Measurements from ENCODE around the gene TRAPPC10. TPM values are rescaled to one million over a fixed set of nuclear protein-coding genes. Genes with fewer than 3 reads are reported as not detected.

Gene TRAPPC10, protein sequence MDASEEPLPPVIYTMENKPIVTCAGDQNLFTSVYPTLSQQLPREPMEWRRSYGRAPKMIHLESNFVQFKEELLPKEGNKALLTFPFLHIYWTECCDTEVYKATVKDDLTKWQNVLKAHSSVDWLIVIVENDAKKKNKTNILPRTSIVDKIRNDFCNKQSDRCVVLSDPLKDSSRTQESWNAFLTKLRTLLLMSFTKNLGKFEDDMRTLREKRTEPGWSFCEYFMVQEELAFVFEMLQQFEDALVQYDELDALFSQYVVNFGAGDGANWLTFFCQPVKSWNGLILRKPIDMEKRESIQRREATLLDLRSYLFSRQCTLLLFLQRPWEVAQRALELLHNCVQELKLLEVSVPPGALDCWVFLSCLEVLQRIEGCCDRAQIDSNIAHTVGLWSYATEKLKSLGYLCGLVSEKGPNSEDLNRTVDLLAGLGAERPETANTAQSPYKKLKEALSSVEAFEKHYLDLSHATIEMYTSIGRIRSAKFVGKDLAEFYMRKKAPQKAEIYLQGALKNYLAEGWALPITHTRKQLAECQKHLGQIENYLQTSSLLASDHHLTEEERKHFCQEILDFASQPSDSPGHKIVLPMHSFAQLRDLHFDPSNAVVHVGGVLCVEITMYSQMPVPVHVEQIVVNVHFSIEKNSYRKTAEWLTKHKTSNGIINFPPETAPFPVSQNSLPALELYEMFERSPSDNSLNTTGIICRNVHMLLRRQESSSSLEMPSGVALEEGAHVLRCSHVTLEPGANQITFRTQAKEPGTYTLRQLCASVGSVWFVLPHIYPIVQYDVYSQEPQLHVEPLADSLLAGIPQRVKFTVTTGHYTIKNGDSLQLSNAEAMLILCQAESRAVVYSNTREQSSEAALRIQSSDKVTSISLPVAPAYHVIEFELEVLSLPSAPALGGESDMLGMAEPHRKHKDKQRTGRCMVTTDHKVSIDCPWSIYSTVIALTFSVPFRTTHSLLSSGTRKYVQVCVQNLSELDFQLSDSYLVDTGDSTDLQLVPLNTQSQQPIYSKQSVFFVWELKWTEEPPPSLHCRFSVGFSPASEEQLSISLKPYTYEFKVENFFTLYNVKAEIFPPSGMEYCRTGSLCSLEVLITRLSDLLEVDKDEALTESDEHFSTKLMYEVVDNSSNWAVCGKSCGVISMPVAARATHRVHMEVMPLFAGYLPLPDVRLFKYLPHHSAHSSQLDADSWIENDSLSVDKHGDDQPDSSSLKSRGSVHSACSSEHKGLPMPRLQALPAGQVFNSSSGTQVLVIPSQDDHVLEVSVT
- total RNA-seq (2014; rRNA removed), result 21.0 and 21.4 TPM in 2 replicates
- 14.2 TPM for polyA plus RNA-seq (2012)

DNA sequence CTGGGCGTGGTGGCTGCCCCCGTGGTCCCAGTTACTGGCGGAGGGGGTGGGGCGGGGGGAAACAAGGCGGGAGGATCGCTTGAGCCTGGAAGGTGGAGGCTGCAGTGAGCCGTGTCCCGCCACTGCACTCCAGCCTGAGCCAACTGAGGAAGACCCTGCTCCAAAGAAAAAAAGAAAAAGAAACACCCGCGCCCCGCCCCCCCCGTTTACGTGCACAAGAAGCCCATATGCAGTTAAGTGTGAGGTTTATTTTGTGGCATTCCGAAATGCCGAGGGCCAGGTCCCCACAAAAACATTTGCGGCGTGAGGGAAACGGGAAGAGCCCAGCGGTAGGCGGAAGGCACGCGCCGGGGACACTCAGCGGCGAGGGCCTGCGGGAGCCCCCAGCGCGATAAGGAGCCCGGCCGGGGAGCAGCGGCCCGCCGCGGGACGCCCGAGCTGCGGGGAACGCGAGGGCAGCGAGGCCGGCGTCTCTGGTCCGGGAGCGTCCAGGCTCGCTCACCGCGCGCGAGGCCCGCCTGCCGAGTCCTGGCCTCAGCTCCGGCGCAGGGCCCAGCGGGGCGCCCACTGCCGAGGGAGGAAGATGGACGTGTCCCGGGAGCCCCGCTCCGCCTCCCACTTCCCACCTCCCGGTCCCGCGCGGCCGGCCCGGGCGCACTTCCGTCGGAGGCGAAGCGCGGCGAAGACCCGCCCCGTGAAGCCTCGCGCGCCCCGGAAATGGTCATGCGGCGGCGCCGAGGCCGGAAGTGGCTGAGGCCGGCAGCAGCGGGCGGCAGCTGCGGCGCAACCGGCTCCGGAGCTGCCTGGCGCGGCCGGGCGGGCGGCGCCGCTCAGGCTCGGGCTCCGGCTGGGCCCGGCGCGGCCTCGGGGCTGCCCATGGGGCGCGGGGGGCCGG lies at the start of gene TRAPPC10:
Gene TRAPPC10 (plus strand): TSS at position 731 of the 895 bp plus-strand sequence. CDS start 185 bp downstream, outside the sequence.
- peak; percentile 80 for DNase-seq (ENCODE audit: low read depth)

DNA sequence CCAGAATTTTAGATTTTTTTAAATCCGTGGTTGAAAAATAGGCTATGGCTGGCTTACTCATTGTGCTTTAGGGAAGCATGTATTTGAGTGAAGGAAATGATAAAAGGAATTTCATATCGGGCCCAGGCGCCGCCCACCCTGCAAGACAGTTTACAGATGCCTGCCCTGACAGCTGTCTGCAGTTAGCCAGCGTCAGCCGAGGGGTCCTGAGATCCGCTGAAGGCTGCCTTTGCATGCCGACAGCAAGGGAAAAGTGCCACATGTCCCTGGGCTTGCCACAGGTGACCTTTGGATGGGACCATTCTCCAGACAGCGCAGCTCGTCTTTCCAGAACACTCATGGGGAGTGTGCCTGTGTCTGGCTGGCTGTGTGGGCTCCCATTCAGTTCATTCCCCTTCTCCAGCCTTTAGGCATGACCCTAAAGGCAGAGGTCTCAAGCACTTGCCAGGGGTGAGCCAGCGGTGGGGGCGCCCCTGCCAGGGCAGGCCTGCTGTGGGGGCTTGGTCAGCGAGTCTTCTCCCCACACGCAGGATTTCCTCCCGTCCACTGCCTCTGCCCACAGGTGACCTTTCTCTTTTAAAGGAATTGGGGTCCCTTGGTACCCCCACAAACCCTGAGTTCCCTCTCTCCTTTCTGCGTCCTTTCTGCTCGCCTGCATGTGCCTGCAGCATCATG lies 46.1 kb upstream of the TRAPPC10 start:
- no peak for DNase-seq (ENCODE audit: low read depth)

DNA sequence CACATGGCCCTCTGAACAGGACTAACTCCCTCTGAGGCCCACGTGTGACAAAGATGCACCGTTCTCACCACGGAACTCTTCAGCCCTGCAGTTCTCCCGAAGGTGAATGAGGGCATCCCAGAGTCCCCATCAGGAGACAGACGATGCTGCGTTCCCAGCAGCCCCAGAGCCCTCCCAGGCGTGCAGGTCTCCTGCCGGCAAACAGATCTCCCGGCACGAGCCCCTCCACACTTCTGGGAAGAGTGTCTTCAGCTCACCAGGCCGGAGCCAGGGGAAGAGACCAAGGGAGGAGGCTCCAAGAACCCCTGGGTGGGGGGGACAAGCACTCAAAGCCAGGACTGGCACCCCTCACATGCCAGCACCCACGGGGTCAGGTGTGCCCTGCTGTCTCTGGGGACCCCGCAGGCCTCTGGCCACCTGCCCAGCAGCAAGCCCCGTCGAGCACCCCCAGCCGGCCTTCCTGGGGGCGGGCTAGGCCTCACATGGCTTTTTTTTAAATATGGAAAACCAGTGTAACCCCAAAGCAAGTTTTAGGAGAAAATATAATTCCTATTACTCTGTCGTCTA lies 45.1 kb upstream of the TRAPPC10 start:
- DNase-seq (ENCODE audit: low read depth), result no peak

DNA sequence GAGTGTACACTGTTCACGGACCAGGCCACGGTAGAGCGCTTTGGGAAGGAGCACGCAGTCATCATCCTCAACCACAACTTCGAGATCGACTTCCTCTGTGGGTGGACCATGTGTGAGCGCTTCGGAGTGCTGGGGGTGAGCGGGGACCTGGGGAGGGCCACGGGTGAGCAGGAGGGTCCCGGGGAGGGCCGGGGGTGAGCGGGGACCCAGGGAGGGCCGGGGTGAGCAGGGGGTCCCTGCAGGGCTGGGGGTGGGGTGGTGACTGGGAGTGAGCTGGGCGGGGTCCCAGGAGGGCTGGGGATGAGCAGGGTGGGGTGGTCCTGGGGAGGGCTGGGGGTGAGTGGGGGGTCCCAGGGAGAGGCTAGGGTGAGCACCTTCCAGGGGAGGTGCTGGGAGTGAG lies 44.1 kb upstream of the TRAPPC10 start:
- no peak for DNase-seq (ENCODE audit: low read depth)

DNA sequence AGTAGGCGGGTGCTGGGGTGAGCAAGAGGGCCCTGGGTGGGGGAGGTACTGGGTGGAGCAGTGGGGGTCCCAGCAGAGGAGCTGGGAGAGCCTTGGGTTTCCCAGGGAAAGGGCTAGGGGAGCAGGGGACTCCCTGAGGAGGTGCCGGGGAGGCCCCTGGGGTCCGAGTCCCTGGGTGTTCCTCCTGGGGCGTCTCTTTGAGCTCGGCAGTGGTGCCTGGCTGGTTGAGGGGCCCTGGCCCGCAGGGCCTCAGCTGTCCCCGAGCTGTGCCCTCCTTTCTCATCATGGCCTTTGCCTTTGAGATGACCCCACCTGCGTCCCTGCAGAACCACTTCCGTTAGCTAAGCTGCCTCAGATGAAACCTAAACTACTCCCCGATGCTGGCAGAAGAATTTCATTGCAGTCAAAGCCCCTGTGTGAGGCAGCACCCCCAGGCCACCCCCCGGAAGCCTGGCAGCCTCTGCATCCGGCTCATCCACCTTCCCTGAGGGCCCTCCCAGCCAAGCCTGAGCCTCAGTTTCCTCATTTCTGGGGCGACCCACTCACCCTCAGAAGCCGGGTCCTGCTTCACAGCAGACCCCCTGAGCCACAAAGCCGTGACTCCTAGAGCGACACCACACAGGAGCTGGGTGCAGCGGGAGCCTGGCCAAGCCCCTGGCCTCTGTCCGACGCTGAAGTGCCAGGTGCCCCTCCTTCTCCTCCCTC lies 43.5 kb upstream of the TRAPPC10 start:
- DNase-seq (ENCODE audit: low read depth), result no peak

DNA sequence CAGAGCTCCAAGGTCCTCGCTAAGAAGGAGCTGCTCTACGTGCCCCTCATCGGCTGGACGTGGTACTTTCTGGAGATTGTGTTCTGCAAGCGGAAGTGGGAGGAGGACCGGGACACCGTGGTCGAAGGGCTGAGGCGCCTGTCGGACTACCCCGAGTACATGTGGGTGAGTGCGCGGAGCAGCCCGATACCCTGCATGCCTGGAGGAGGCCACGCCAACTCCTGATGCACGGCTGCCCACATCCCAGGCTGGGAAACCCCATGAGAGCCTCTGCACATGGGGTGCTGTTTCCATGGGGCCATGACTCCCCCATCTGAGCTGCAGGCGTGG lies 43.0 kb upstream of the TRAPPC10 start:
- DNase-seq (ENCODE audit: low read depth), result no peak

DNA sequence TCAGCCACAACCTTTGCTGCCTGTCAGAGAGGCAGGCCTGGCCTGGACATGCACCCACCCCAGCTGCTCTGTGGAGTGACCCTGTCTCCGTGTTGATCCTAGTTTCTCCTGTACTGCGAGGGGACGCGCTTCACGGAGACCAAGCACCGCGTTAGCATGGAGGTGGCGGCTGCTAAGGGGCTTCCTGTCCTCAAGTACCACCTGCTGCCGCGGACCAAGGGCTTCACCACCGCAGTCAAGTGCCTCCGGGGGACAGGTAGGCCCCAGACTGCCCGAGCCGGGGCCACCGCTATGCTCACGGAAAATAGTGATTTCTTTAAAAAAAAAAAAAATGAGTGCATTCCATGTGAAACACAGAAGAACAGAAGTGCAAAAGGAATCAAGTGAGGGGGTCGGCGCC lies 41.6 kb upstream of the TRAPPC10 start:
- no peak for DNase-seq (ENCODE audit: low read depth)

DNA sequence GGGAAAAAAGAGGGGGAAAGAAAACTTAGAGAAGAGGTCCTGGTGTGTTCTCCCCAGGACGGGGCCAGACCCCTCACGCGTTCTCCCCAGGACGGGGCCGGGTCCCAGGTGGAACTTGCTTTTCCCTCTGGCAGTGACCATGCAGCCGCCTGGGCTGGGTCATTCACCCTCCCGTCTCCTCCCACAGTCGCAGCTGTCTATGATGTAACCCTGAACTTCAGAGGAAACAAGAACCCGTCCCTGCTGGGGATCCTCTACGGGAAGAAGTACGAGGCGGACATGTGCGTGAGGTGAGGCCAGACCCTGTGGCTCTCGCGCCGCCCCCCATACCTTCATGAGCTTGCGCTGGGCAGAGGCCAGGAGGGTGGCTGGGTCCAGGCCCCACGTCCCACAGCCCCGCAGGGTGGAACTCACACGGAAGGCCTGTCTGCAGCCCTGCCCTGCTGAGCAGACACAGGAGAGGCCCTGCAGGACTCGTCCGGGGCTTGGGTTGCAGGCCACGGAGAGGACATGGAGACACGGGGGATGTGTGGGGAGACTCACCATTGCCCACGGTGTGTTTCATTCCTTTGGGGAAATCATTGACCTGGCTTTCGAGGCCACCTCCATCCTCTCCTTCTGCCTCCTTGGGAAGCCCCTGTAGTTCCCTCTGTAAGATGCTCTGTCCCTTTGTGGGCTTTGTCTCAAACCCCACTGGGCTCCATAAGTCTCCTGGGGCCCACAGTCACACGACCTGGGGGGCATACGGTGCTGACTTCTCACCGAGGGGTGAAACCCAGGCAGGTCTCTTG lies 40.7 kb upstream of the TRAPPC10 start:
- no peak for DNase-seq (ENCODE audit: low read depth)

DNA sequence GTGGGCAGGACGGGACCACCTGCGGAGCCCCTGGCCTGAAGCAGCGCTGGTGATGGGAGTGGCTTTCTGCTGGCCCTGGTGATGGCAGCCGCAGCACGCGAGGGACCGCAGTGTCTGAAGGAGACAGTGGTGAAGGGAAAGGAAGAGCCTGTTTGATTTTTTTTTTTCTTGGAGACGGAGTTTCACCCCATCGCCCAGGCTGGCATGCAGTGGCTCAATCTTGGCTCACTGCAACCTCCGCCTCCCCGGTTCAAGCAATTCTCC lies 40.2 kb upstream of the TRAPPC10 start:
- DNase-seq (ENCODE audit: low read depth), result no peak

DNA sequence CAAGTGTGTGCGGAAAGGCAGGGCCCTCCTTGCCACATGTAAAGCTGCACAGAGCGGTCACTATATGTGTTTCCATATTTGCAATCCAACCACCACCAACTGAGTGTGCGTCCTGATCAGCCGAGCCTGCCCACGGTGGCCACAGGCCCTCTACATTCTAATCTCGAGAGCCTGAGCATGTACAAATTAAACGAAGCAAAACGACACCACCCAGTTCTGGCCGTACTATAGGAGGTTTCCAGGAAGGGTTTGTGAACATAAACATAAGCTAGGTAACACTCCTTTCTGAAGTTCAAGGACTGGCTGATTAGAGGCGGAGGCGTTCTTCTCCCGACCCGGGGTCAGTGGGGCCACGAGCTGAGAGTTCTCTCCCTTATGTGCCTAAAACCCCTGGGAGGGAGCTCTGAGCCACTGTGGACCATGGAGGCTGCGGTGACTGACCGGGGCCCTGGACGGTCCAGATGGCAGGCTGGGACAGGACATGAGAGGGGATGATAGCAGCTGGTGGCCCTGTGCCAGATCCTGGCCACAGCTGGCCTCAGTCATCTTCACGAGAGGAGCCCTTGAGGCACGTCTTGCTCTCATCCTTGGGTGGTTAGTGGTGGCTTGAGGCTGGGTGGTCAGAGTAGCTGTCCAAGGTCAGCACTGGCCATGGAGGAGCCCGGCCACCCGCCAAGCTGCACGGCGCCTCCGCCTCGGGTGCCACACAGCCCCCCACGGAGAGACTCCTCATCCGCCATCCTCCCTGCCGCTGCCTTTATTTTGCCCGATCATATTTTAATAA lies 39.1 kb upstream of the TRAPPC10 start:
- DNase-seq (ENCODE audit: low read depth), result peak; percentile 6

DNA sequence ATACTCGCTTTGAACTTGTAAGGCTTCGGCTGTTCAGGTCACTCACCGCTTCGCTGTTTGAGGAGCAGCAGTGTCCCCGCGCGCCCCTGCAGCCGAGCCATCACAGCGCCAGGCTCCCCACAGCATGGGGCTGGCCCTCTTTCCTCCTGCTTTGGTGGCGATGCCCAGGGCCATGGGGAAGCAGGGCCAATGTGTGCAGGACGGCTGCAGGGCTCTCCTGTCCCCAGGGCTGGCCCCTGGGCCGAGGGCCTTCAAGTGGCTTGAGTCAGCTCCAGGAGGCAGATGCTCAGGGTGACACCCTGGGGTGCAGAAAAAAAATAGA lies 38.5 kb upstream of the TRAPPC10 start:
- no peak for DNase-seq (ENCODE audit: low read depth)

DNA sequence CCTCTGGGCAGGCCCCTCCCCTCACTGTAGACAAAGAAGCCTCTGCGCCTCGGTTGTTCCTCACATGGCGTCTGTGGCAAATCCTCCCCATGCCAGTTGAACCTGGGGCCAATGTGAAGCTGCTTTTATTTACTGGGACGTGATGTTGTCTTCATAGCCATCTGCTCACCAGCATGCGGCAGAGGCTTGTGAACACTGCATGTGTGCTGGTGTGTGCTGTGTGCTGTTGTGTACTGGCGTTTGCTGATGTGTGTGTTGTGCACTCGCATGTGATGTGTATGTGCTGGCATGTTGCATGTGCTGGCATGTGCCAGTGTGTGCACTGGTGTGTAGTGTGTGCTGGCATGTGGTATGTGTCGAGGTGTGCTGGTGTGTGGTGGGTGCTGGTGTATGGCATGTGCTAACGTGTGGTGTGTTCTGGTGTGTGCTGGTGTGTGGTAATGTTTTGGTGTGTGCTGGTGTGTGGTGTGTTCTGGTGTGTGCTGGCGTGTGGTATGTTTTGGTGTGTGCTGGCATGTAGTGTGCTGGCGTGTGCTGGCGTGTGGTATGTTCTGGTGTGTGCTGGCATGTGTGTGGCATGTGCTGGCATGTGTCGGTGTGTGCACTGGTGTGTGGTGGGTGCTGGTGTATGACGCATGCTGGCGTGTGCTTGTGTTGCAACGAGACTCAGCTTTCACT lies 37.2 kb upstream of the TRAPPC10 start:
- DNase-seq (ENCODE audit: low read depth), result no peak

DNA sequence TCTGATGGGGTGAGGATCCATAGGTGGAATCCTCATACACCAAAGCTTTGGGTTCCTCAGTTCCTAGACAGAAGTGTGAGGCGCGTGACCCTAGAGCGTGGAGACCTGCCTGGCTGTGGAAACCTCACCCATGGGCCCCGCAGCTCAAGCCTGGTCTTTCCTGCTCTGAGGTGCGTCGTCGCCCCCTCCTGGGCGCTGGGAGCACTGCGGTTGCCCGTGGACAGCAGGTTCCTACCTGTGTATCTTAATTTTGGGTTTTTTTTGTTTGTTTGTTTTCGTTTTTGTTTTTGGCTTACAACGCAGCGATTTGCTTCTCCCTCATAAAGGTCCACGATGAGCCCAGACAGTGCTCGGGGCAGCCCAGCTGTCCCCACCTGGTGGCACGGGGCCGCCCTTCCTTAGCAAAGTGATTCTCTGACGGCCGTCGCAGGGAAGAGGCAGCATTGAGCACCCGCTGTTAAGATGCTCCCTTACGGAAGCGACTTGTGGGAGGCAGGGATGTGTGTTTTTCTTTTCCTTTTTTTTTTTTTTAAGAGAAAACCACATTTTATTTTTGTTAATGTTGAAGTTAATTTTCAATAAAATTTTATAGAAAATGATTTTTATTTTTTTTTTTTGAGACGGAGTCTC lies 36.5 kb upstream of the TRAPPC10 start:
- peak; percentile 34 for DNase-seq (ENCODE audit: low read depth)

DNA sequence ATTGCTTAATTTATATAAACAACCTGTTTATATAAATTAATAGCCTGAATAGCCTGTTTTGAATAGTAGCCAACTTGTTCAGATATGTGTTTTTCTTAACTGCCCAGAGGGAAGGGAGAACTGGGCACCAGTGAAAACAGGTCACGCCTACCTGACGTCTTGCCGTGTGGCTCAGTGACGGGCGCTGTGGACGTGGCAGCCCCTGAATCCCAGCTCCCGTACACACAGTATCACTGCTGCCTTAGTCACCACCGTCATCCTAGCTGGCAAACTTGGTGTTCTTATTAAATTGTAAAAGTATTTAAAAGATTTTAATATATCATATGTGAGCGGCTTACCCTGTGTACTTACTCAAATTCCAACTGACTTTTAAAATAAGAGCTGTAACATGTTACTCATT lies 35.4 kb upstream of the TRAPPC10 start:
- DNase-seq (ENCODE audit: low read depth), result no peak

DNA sequence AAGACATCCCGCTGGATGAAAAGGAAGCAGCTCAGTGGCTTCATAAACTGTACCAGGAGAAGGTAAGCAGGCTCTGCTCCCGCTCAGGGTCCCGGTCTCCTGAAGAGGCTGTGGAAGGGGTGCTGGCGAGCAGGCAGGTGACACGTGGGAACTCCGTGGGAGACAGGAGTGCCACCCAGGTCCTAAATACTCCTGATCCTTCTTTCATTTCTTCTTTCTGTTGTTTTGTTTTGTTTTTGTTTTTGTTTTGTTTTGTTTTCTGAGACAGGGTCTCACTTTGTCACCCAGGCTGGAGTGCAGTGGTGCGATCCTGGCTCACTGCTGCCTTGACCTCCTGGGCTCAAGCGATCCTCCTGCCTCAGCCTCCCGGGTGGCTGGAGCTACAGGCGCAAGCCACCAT lies 34.0 kb upstream of the TRAPPC10 start:
- no peak for DNase-seq (ENCODE audit: low read depth)

DNA sequence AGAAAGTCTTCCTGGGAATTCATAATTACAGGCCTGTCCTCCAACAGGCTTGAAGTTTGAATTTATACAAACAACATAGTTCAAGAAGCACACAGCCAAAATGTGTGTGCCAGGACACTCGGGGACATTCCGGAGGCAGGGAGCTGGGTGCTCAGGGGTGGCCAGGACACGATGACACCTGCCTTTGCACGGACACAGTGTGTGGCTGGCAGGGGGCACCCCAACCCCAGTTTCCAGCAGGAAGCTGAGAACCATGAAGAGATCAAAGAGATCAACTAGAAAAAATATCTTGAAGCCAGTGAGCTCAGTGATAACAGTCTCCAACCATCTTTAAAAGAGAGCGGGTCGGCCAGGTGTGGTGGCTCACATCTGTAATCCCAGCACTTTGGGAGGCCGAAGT lies 32.5 kb upstream of the TRAPPC10 start:
- DNase-seq (ENCODE audit: low read depth), result no peak

Measured in LHCN-M2 (cell line).